GM21528 (cell line): Measurements from ENCODE around the gene TSTD1.
"Not testable (repeated sequence)": the region's sequence is repeated elsewhere in the genome, so short reads cannot be mapped to it uniquely, and the experiment has no call there.

Experiments
- ATAC-seq: cut with Tn5 transposase; IDR thresholded peaks from one replicate; pipeline ENCODE4 v1.9.1; 2021; ENCODE audit warnings: mild to moderate bottlenecking, moderate library complexity; ENCODE audit not compliant: unreplicated experiment, low FRiP score

The TSTD1 gene

GRCh38 chr1:161069731-161070270, 31.0 kb upstream of the TSTD1 start, which contains the start of gene ARHGAP30:
TSS of gene ARHGAP30 (minus strand) at chr1:161069891. CDS start at chr1:161069624, 267 bp downstream.
- ATAC-seq: peak; percentile 78

GRCh38 chr1:161069241-161069640, 30.5 kb upstream of the TSTD1 start:
- ATAC-seq: peak; percentile 5

- peak; percentile 56 for ATAC-seq
Observed at GRCh38 chr1:161068306-161069234, 29.8 kb upstream of the TSTD1 start.

- no peak for ATAC-seq
Observed at GRCh38 chr1:161066694-161067093, 27.9 kb upstream of the TSTD1 start.

GRCh38 chr1:161065681-161066080, 26.9 kb upstream of the TSTD1 start:
- not testable (repeated sequence) for ATAC-seq

GRCh38 chr1:161063936-161064335, 25.2 kb upstream of the TSTD1 start:
- not testable (repeated sequence) for ATAC-seq

GRCh38 chr1:161061419-161061818, 22.7 kb upstream of the TSTD1 start:
- ATAC-seq: no peak

- no peak for ATAC-seq
Observed at GRCh38 chr1:161059293-161059692, 20.5 kb upstream of the TSTD1 start.

- no peak for ATAC-seq
Observed at GRCh38 chr1:161054805-161055204, 16.0 kb upstream of the TSTD1 start.

- ATAC-seq: no peak
Observed at GRCh38 chr1:161054232-161054631, 15.5 kb upstream of the TSTD1 start.

GRCh38 chr1:161052899-161053298, 14.1 kb upstream of the TSTD1 start:
- no peak for ATAC-seq

- ATAC-seq: no peak
Observed at GRCh38 chr1:161051219-161051618, 12.5 kb upstream of the TSTD1 start.

GRCh38 chr1:161048949-161049722, 10.4 kb upstream of the TSTD1 start:
- ATAC-seq: no peak

- ATAC-seq: no peak
Observed at GRCh38 chr1:161047436-161048420, 9.0 kb upstream of the TSTD1 start.

- ATAC-seq: peak; percentile 38
Observed at GRCh38 chr1:161046605-161047228, 8.0 kb upstream of the TSTD1 start.

- ATAC-seq: peak; percentile 52
Observed at GRCh38 chr1:161045736-161046604, 7.2 kb upstream of the TSTD1 start, which contains the start of gene USF1. TSS of gene USF1 (minus strand) at chr1:161045977. CDS start at chr1:161043275, 2,702 bp downstream.

GRCh38 chr1:161044908-161045735, 6.4 kb upstream of the TSTD1 start:
- peak; percentile 34 for ATAC-seq

- no peak for ATAC-seq
Observed at GRCh38 chr1:161044535-161044907, 5.8 kb upstream of the TSTD1 start.
